HEK293T (cell line): ENCODE data around the gene PDE6C.

Experiments
- FOXK2 ChIP-seq: fragments of 450-650 bp; IDR thresholded peaks from 2 replicates; pipeline ENCODE4 v1.6.1; 2016; ENCODE audit warnings: mild to moderate bottlenecking
- HDGF ChIP-seq: fragments of 450-650 bp; IDR thresholded peaks from 2 replicates; pipeline ENCODE4 v1.6.1; 2017; ENCODE audit warnings: antibody characterized with exemption, borderline replicate concordance
- L3MBTL2 ChIP-seq: fragments of 450-650 bp; conservative IDR thresholded peaks from 2 replicates; pipeline ENCODE4 v1.6.1; 2016; ENCODE audit warnings: mild to moderate bottlenecking
- LEF1 ChIP-seq: fragments of 450-650 bp; IDR thresholded peaks from 2 replicates; pipeline ENCODE4 v1.6.1; 2017; ENCODE audit warnings: mild to moderate bottlenecking, borderline replicate concordance
- SP1 ChIP-seq: fragments of 450-650 bp; IDR thresholded peaks from 2 replicates; pipeline ENCODE4 v1.6.1; 2017
- SUZ12 ChIP-seq: fragments of 450-650 bp; IDR thresholded peaks from 2 replicates; pipeline ENCODE4 v1.6.1; 2016; ENCODE audit warnings: mild to moderate bottlenecking
- TARDBP ChIP-seq: fragments of 450-650 bp; IDR thresholded peaks from 2 replicates; pipeline ENCODE4 v1.6.1; 2016
- ZNF384 ChIP-seq: fragments of 450-650 bp; IDR thresholded peaks from 2 replicates; pipeline ENCODE4 v1.6.1; 2016

DNA sequence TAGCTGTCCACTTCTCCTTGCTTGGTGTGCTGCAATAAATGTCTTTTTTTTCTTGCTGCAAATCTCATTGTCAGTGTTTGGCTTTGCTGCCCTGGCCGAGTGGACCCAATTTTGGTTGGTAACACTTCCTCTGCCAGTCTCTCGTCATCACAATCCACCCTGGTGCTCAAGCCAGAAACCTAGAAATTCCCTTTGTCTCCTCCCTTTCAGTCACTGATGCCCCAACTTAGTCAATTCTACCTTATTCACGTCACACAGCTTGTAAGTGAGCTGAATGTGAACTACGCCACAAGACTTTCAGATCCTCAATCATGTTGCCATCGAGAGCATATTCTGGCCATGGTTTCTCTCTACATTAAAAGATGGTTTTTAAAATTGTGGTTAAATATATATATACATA, 103.0 kb downstream of the PDE6C start:
- TF ChIP-seq ZNF384 (no peak), SUZ12 (no peak), L3MBTL2 (no peak), LEF1 (no peak), HDGF (no peak), FOXK2 (no peak), SP1 (no peak), TARDBP (no peak)
